Measurements from ENCODE around the gene STRA6.

GRCh38 chr15:74200412-74200815, 2.2 kb downstream of the STRA6 start:
- TF ChIP-seq, protein P1, sequence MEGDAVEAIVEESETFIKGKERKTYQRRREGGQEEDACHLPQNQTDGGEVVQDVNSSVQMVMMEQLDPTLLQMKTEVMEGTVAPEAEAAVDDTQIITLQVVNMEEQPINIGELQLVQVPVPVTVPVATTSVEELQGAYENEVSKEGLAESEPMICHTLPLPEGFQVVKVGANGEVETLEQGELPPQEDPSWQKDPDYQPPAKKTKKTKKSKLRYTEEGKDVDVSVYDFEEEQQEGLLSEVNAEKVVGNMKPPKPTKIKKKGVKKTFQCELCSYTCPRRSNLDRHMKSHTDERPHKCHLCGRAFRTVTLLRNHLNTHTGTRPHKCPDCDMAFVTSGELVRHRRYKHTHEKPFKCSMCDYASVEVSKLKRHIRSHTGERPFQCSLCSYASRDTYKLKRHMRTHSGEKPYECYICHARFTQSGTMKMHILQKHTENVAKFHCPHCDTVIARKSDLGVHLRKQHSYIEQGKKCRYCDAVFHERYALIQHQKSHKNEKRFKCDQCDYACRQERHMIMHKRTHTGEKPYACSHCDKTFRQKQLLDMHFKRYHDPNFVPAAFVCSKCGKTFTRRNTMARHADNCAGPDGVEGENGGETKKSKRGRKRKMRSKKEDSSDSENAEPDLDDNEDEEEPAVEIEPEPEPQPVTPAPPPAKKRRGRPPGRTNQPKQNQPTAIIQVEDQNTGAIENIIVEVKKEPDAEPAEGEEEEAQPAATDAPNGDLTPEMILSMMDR (conservative IDR thresholded peaks at IDR 0.05; ENCODE audit: low read depth, low read length) = no peak
- TF ChIP-seq EZH2 (IDR thresholded peaks at IDR 0.05; ENCODE audit: borderline replicate concordance, low read depth, low read length, poor library complexity, severe bottlenecking) = no peak
